NCI-H2171 treated with DMSO at 0.1 percent for 48 hours (cell line): Measurements from ENCODE around the gene BMERB1.
"Not testable (repeated sequence)": the region's sequence is repeated elsewhere in the genome, so short reads cannot be mapped to it uniquely, and the experiment has no call there.

Experiments used
- DNase-seq: peaks from one replicate; lab custom pipeline; 2025; lab: John Stamatoyannopoulos, UW

Gene BMERB1

DNA sequence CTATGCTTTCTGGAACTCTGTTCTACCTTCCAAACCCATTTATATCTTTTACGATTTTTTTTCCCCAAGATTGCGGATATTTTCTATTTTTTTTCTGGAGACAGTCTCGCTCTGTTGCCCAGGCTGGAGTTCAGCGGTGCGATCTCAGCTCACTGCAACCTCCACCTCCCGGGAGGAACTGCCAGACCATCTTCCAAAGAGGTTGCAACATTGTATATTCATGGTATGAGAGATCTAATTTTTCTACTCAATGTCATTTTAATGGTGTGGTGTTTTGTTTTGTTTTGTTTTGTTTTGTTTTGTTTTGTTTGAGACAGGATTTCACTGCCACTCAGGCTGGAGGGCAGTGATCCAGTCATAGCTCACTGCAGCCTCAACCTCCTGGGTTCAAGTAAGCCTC, 8.5 kb upstream of the BMERB1 start:
- DNase-seq, result no peak

DNA sequence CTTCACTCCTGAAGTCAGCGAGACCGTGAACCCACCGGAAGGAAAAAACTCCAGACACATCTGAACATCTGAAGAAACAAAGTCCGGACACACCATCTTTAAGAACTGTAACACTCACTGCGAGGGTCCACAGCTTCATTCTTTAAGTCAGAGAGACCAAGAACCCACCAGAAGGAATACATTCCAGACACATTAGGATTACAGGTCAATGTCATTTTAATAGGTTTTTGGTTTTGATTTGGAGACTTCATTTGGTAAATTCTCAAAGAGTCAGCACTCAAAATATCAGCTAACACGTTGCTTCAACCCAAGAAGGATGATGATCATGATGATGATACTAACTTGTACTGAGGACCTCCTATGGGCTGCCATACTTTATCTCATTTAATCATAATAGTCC, 7.6 kb upstream of the BMERB1 start:
- DNase-seq, result no peak

DNA sequence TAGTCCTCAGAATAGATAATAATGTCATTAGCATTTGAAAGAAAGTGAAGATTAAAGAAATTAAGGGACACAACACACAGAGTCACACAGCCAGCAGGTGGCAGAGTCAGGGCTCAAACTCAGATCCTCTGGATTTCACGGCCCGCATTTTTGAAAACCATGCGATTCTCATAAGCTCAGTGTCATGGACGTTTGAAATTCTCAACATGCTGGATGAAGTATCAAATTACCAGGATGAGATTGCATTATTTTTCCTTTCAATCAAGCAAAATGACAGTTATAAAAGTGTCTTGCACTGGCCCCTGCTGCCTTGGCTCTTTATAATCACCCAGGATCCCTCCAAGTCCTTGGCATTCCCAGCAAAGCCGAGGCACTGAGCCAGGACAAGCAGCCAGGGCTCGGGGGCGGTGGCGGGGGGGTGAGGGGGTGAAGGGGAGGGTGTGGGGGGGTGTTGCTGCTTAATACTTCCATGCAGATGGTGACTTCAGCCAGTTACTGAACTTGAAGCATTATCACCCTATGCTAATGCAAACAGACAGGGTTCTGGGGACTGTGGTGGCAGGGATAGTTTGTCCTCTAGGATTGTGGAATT, 6.6 kb upstream of the BMERB1 start:
- peak; percentile 57 for DNase-seq

DNA sequence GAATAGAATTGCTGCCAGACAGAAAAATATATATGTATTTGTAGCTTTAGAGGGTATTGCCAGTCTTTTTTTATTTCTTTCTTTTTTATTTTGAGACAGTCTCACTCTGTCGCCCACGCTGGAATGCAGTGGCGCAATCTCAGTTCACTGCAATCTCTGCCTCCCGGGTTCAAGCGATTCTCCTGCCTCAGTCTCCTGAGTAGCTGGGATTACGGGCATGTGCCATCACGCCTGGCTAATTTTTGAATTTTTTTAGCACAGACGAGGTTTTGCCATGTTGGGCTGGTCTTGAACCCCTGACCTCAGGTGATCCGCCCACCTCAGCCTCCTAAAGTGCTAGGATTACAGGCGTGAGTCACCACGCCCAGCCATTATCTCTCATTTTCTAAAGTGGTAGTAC, 3.5 kb upstream of the BMERB1 start:
- not testable (repeated sequence) for DNase-seq

DNA sequence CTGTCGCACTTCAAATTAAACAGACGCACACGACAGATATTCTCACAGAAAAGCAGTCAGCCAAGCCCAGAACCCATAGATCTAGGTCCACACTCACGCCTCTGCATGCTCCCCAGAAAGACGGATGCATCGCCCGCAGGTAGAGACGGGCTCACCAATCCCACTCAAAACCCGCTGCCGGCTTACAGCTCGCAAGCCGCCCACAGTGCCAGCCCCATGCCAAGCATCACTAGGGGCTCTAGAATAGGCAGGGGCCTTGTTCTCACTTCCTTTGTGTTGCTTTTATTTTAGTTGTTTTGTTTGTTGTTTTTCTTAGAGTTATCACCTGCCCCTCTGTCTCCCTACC, 336 bp upstream of the BMERB1 start:
- DNase-seq, result no peak

DNA sequence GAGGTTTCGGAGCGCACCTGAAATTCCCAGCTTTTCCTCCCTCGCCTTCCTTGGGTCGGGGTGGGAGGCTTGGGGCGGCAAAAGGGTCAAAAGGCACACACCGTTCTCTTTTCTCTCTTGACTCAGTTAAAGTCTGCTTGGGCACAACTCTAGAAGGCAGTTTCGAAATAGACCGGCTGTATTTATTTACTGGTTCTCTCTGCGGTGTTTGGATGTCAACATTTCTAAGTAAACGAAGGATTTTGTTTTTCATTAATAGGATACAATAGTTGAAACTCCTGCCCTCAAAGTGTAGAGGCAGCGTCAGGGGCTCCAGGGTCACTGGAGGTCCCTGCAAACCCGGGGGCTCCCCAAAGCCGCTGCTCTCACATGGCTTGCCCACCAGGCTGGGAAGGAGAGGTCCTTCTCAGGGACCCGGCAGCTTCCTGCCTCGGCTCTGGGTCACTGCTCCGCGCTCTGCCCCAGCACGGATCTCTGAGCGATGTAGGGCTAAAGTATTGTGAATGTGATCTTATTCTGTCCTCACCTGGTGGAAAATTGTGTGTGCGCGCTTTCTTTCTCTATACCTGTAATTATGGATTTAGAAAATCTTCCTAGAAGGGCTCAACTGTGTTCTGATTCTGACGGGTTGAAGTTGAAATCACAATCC, 952 bp downstream of the BMERB1 start:
- DNase-seq, result no peak

DNA sequence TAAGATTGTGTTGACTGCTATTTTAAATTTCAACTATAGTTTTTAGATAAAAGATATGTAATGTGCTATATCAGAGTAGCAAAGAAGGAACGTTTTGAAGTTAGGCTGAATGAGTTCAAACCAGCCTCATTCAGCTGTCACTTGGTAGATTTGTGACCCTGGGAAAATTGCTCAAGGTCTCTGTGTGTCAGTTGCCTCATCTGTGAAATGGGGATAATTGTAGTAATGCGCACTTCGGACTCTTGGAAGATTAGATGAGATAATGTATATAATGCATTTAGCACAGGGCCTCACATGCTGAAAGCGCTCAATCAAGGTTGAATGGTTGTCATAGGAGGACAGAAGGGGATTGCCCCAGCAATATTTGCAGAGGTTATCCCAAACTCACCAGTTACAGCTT, 4.7 kb downstream of the BMERB1 start:
- no peak for DNase-seq

DNA sequence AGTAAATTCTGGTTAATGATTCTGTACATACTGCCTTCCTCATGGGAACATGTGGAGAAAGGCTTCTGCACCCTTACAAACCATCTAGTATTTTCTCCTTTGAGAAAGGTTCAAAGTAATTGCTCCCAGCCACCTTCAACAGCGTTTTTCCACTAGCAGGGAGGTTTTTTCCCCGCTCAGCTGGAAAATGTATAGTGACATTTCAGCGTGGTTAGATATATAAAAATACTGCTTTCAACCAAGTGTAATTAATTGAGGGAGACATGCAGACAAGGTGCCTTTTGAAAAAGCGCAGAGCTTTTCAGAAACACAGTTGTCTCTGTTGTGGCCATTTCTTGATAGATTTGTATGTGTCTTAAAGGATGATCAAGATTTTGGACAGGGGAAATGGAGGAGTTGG, 5.1 kb downstream of the BMERB1 start:
- DNase-seq, result no peak

DNA sequence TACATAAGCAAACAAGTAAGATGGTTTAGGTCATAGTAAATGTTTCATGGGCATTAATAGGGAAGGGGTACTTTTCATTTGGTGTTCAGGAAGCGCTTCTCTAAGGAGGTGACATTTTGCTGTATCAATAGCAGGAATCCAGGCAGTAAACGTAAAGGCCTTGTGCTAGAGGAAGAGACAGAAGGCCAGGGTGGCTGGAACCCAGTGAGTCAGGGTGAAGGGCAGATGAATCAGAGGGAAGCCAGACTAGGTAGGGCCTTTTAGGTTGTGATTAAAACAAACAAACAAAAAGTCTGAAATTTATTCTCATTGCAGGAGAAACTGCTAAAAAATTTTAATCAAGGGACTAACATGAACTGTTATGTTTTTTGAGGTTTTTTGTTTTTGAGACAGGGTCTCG, 6.5 kb downstream of the BMERB1 start:
- no peak for DNase-seq

DNA sequence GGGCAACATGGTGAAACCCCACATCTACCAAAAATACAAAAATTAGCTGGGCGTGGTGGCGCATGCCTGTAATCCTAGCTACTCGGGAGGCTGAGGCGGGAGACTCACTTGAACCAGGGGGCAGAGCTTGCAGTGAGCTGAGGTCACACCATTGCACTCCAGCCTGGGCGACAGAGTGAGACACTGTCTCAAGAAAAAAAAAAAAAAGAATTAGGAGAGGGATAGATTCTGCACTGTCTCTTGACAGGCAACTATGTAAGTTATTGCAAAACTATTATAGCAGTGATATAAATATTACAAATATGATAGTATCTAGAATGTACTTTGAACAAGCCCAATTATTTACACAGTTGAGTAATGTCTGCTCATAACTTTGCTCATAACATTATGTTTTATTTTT, 7.8 kb downstream of the BMERB1 start:
- DNase-seq, result not testable (repeated sequence)

DNA sequence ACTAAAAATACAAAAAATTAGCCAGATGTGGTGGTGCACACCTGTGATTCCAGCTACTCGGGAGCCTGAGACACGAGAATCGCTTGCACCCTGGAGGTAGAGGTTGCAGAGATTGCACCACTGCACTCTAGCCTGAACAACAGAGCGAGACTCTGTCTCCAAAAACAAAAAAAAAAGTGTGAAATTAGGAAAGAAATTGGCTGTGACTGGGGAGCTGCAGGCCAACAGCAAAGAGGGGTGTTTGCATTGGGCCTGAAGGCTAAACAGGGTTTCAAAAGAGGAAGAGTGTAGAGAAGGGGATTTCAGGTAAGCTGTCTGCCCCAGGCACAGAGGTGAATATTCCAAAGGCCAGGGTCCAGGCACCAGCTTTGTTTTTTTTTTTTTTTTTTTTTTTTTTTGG, 9.4 kb downstream of the BMERB1 start:
- DNase-seq, result no peak

DNA sequence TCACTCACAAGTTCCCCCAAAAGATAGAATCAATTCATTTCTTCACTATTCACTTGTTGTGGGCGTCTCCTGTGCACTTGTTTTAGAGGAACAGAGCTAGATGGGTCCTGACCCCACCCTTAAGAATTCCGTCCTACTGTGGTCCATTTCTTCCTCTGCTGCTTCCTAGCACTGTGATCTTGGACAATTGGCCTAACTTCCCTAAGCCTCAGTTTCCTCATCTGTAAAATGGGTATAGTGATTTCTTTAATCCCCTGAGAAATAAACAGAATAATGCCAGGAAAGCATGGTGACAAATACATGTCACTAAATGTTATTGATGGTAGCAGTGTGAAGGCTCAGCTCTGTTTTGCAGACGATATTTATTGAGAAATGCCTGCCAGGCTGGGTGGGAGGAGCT, 9.9 kb downstream of the BMERB1 start:
- DNase-seq, result no peak

DNA sequence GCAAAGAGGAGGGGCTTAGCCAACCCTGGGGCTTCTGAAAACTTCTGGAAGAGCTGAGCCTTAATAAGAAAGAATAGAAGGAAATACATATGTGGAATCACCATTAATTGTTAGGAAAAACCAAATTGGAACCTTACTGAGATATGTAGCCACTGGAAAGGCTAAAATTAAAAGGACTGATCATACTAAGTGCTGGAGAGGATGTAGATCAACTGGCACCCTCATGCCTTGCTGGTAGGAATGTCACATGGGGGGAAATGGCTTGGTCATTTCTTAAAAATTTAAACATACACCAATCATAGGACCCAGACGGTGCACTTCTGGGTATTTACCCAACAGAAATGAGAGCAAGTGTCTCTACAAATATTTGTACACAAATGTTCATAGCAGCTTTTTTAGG, 11.1 kb downstream of the BMERB1 start:
- DNase-seq, result no peak

DNA sequence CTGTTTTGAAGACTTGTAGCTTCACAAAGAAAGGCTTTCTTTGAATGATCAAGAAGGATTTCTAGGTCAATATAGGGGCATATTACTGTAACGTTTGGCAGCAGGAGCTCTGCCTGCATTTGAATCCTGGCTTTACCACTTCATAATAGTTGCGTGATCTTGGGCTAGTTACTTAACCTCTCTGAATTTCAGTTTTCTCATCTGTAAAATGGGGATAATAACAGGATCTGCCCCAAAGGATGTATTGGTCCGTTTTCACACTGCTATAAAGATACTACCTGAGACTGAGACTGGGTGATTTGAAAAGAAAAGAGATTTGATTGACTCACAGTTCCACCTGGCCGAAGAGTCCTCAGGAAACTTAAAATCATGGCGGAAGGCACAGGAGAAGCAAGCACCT, 12.5 kb downstream of the BMERB1 start:
- no peak for DNase-seq

DNA sequence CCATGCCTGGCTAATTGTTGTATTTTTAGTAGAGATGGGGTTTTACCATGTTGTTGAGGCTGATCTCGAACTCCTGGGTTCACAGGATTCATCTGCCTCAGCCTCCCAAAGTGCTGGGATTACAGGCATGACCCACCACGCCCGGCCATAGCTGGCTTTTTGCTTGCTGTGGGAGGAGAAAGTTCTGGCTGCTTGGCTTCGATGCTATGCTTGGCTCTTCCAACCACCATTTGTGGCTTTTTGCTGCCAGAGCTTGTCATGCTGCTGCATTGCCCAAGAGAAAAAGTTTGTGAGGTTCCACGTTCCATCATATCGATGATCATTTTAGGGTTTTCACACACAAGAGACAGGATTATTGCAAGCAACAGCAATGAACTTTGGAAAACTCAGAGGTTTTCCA, 16.2 kb downstream of the BMERB1 start:
- DNase-seq, result no peak

DNA sequence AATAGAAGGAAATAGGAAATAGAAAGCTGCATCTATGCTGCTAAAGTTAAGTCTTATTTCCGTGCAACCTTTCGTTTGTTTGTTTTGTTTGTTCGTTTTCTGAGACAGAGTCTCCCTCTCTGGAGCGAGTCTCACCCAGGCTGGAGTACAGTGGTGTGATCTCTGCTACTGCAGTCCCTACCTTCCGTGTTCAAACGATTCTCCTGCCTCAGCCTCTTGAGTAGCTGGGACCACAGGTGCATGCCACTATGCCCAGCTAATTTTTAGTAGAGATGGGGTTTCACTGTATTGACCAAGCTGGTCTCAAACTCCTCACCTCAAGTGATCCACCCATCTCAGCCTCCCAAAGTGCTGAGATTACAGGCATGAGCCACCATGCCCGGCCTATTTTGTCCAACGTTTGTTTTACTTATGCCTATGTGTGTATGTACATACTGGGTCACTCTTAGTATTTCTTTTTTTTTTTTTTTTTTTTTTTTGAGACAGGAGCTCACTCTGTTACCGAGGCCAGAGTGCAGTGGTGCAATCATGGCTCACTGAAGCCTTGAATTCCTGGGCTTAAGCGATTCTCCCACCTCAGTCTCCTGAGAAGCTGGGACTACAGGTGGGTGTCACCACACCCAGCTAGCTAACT, 16.8 kb downstream of the BMERB1 start:
- DNase-seq, result no peak

DNA sequence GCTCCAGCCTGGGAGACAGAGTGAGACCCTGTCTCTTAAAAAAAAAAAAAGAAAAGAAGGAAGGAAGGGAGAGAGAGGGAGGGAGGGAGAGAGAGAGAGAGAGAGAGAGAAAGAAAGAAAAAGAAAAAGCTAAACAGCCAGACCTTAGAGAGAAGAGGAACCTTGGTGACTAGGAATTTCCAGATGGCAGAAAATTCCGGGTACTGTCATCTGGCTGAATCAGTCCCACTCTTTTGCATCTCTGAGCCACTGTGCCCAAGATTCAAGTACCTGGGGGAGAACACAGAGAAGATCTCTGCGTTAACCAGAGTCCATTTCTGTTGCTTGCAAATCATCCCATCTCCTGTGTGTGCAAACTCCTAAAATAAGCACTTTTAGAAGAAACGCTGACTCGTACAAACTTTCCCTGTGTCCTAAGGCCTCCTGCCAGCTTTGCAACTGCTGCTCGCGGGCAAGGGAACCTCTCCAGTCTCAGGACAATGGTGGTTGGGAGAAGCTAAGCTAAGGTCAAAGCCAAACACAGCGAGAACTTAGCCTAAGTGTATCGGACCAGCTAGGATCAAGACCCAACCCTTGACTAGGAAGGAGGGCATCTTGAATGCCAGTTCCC, 18.0 kb downstream of the BMERB1 start:
- DNase-seq, result no peak

DNA sequence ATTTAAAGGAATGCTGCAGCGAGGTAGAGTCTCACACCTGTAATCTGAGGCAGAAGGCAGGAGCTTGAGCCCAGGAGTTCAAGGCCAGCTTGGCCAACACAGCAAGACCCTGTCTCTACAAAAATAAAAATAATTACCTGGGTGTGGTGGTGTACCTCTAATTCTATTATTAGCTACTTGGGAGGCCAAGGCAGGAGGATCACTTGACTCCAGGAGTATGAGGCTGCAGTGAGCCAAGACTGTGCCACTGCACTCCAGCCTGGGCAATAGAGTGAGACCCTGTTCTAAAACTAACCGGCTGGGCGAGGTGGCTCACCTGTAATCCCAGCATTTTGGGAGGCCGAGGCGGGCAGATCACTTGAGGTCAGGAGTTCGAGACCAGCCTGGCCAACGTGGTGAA, 18.9 kb downstream of the BMERB1 start:
- DNase-seq, result not testable (repeated sequence)

DNA sequence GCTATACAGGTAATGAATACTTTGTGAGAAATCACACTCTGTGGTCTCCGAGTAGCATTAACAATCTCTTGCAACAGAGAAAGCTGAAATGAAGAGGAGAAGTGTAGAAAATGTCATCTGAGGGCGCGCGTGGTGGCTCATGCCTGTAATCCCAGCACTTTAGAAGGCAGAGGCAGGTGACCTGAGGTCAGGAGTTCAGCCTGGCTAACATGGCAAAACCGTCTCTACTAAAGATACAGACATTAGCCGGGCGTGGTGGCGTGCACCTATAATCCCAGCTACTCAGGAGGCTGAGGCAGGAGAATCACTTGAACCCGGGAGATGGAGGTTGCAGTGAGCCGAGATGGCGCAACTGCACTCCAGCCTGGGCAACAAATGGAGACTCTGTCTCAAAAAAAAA, 20.5 kb downstream of the BMERB1 start:
- DNase-seq, result not testable (repeated sequence)

DNA sequence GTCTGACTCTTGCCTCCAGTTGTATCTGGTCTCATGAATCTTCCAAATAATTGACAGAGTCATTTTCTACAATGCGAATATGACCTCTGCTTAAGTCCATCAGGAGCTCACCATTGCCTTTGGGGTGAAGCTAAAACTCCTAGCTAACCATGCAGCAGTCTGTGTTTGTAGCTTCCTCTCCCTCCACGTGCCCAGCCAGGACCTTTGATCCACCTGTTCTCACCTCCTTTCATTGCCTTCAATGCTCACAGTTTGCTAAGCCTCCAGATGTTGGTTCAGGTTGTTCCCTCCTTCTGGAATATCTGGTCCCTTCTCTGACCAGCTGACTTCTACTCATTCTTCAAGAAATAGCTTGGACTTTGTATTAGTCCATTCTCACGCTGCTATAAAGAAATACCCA, 23.0 kb downstream of the BMERB1 start:
- DNase-seq, result no peak

DNA sequence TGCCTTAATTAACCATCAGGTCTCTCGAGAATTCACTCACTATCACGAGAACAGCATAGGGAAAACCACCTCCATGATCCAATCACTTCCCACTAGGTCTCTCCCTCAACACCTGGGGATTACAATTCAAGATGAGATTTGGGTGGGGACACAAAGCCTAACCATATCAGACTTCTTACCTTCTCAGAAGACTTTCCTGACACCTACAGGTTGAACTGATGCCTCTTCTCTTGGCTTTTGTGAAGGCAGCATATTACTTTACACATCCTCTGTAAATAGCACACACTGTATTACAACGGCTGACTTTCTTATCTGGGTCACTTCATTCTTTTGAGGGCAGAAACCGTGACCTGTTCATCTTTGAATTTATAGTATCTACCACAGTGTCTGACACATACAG, 23.6 kb downstream of the BMERB1 start:
- no peak for DNase-seq

DNA sequence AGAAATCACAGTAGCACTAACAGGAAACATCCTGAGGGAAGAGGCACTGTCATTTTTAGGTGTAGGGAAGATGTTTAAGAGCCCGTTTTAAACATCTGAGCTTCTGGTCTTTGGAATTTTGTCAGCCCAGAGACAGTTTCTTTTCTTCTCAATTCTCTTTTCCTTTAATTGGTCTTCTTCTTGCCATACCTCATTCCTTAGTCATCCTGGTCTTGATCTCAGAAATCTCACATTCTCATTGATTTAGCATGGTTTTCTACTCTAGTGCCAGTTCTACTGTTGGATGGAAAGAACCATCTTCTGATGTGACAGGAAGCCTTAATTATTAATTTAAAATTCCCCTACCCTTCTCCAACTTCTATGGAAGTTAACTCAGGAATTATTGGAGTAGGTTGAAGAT, 25.4 kb downstream of the BMERB1 start:
- DNase-seq, result no peak

DNA sequence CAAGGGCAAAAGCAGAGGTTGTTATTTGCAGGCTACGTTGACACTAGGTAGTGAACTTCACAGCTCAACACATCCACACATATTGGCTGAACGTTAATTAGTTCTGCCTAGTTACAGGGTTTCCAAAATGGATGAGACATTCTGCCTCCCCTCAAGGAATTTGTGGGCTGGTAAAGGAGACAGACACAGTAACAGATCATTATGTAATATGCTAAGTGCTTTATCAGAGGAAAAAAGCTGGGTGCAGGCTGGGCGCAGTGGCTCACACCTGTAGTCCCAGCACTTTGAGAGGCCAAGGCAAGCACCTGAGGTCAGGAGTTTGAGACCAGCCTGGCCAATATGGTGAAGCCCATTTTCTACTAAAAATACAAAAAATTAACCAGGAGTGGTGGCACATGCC, 26.2 kb downstream of the BMERB1 start:
- no peak for DNase-seq

DNA sequence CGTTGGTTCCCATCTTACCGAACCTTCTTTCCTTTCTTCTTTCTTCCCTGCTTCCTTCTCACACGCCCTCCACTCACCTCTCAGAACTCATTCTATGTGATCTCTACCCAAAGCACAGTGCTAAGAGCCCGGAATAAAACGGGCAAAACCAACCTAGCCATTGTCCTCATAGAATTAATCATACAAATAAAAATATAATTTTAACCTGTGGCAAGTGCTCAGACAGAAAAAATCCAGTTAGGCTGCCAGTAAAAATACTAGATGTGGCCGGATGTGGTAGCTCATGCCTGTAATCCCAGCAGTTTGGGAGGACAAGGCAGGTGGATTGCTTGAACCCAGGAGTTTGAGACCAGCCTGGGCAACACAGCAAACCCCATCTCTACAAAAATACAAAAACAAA, 27.0 kb downstream of the BMERB1 start:
- DNase-seq, result no peak
